HUES64 (cell line): ENCODE data around the gene NUP93.
"Not testable (repeated sequence)": the region's sequence is repeated elsewhere in the genome, so short reads cannot be mapped to it uniquely, and the experiment has no call there.

Experiments
- H3K27ac ChIP-seq: 2 replicates; pipeline ENCODE4 v1.7.0; 2013; ENCODE audit warnings: low read depth, low read length, inconsistent platforms
- H3K27me3 ChIP-seq: 2 replicates; pipeline ENCODE4 v1.6.1; 2013; ENCODE audit warnings: mild to moderate bottlenecking, low read length; ENCODE audit not compliant: insufficient read depth
- H3K36me3 ChIP-seq: 2 replicates; pipeline ENCODE4 v1.6.1; 2013; ENCODE audit warnings: mild to moderate bottlenecking, low read length; ENCODE audit not compliant: insufficient read depth
- H3K4me1 ChIP-seq: 2 replicates; pipeline ENCODE4 v1.6.1; 2013; ENCODE audit warnings: mild to moderate bottlenecking, low read length, moderate library complexity; ENCODE audit not compliant: insufficient read depth
- H3K4me3 ChIP-seq: 2 replicates; pipeline ENCODE4 v1.5.1; 2013; ENCODE audit warnings: mild to moderate bottlenecking, low read length, moderate library complexity
- H3K9ac ChIP-seq: 2 replicates; pipeline ENCODE4 v1.6.1; 2013; ENCODE audit warnings: mild to moderate bottlenecking, low read depth, low read length
- H3K9me3 ChIP-seq: 2 replicates; pipeline ENCODE4 v1.6.1; 2013; ENCODE audit warnings: low read depth, low read length; ENCODE audit not compliant: insufficient read depth
- WGBS: fragments of 150-250, 120-280 bp; methylation state at CpG from one replicate; pipeline ENCODE4 v1.1.7; 2013; ENCODE audit warnings: missing lambda C conversion rate; 5-methylcytosine and 5-hydroxymethylcytosine counted together

Gene NUP93

GRCh38 chr16:56862776-56863175 lies 132.8 kb downstream of the NUP93 start:
- no peak overlapping the region for H3K4me3 ChIP-seq
- 92% methylated on average over 5 of the region's 5 CpGs for WGBS
- no peaks in the 10 kb centered on the region for H3K27me3 ChIP-seq
- no peak overlapping the region for H3K27ac ChIP-seq
- H3K36me3 ChIP-seq: no peaks in the 10 kb centered on the region
- no peaks in the 10 kb centered on the region; the same call in 1 of the 2 replicates for H3K4me1 ChIP-seq
- no peaks in the 10 kb centered on the region for H3K9me3 ChIP-seq
- no peak overlapping the region for H3K9ac ChIP-seq

- H3K4me3 ChIP-seq: no peak within 1 kb of the TSS
- no peaks in the 10 kb centered on the region for H3K36me3 ChIP-seq
- no peak within 1 kb of the TSS for H3K27ac ChIP-seq
- WGBS: 92% methylated on average over 12 of the region's 12 CpGs
- no peaks in the 10 kb centered on the region for H3K9me3 ChIP-seq
- no peaks in the 10 kb centered on the region for H3K27me3 ChIP-seq
- no peaks in the 10 kb centered on the region; the same call in 1 of the 2 replicates for H3K4me1 ChIP-seq
- no peak within 1 kb of the TSS for H3K9ac ChIP-seq
Measured at GRCh38 chr16:56864960-56865359, 135.0 kb downstream of the NUP93 start, which contains the start of gene SLC12A3. Gene SLC12A3, plus strand, starts transcription at chr16:56865207. Its CDS starts 29 bp downstream, at chr16:56865236.

- no peaks in the 10 kb centered on the region for H3K9me3 ChIP-seq
- no peak overlapping the region for H3K27ac ChIP-seq
- WGBS: 95% methylated on average over 13 of the region's 13 CpGs
- H3K27me3 ChIP-seq: no peaks in the 10 kb centered on the region
- H3K9ac ChIP-seq: no peak overlapping the region
- no peaks in the 10 kb centered on the region; the same call in 1 of the 2 replicates for H3K4me1 ChIP-seq
- H3K4me3 ChIP-seq: no peak overlapping the region
- H3K36me3 ChIP-seq: no peaks in the 10 kb centered on the region
Measured at GRCh38 chr16:56865394-56866062, 135.6 kb downstream of the NUP93 start.

GRCh38 chr16:56866955-56867830 lies 137.3 kb downstream of the NUP93 start:
- Histone ChIP-seq H3K36me3 (no peaks in the 10 kb centered on the region), H3K9ac (no peak overlapping the region), H3K4me1 (no peaks in the 10 kb centered on the region), H3K27me3 (no peaks in the 10 kb centered on the region), H3K9me3 (no peaks in the 10 kb centered on the region), H3K27ac (no peak overlapping the region), H3K4me3 (no peak overlapping the region)
- WGBS: 73% methylated on average over 23 of the region's 23 CpGs

- H3K27me3 ChIP-seq: no peaks in the 10 kb centered on the region
- H3K9ac ChIP-seq: no peak overlapping the region
- no peaks in the 10 kb centered on the region for H3K4me1 ChIP-seq
- 93% methylated on average over 9 of the region's 9 CpGs for WGBS
- no peak overlapping the region for H3K4me3 ChIP-seq
- H3K36me3 ChIP-seq: no peaks in the 10 kb centered on the region
- H3K27ac ChIP-seq: no peak overlapping the region
- no peaks in the 10 kb centered on the region for H3K9me3 ChIP-seq
Measured at GRCh38 chr16:56868175-56868574, 138.2 kb downstream of the NUP93 start.

GRCh38 chr16:56868766-56869165 lies 138.8 kb downstream of the NUP93 start:
- not testable (repeated sequence) for H3K4me1 ChIP-seq, H3K4me3 ChIP-seq, H3K27ac ChIP-seq, H3K9me3 ChIP-seq, H3K36me3 ChIP-seq, H3K27me3 ChIP-seq, H3K9ac ChIP-seq
- 88% methylated on average over 5 of the region's 5 CpGs for WGBS

GRCh38 chr16:56869513-56870275 lies 139.8 kb downstream of the NUP93 start:
- H3K4me1 ChIP-seq: no peaks in the 10 kb centered on the region
- H3K27me3 ChIP-seq: no peaks in the 10 kb centered on the region
- H3K9ac ChIP-seq: no peak overlapping the region
- H3K27ac ChIP-seq: no peak overlapping the region
- H3K4me3 ChIP-seq: no peak overlapping the region
- no peaks in the 10 kb centered on the region for H3K36me3 ChIP-seq
- no peaks in the 10 kb centered on the region for H3K9me3 ChIP-seq
- 90% methylated on average over 24 of the region's 24 CpGs for WGBS

- Histone ChIP-seq H3K27ac (no peak overlapping the region), H3K36me3 (no peaks in the 10 kb centered on the region), H3K4me1 (no peaks in the 10 kb centered on the region), H3K9ac (no peak overlapping the region), H3K9me3 (no peaks in the 10 kb centered on the region), H3K4me3 (no peak overlapping the region), H3K27me3 (no peaks in the 10 kb centered on the region)
- 98% methylated on average over 14 of the region's 14 CpGs for WGBS
Measured at GRCh38 chr16:56870276-56870888, 140.5 kb downstream of the NUP93 start.

GRCh38 chr16:56871172-56871593 lies 141.3 kb downstream of the NUP93 start:
- Histone ChIP-seq H3K9me3 (no peaks in the 10 kb centered on the region), H3K36me3 (no peaks in the 10 kb centered on the region), H3K9ac (no peak overlapping the region), H3K27ac (no peak overlapping the region), H3K4me3 (no peak overlapping the region), H3K4me1 (no peaks in the 10 kb centered on the region), H3K27me3 (no peaks in the 10 kb centered on the region)
- WGBS: 86% methylated on average over 5 of the region's 7 CpGs

- Histone ChIP-seq H3K27me3 (no peaks in the 10 kb centered on the region), H3K27ac (no peak overlapping the region), H3K9ac (no peak overlapping the region), H3K36me3 (no peaks in the 10 kb centered on the region), H3K4me1 (no peaks in the 10 kb centered on the region), H3K9me3 (no peaks in the 10 kb centered on the region), H3K4me3 (no peak overlapping the region)
- WGBS: 95% methylated on average over 10 of the region's 10 CpGs
Measured at GRCh38 chr16:56872863-56873391, 143.0 kb downstream of the NUP93 start.
